Measurements from ENCODE around the gene WDHD1.
"Not testable (repeated sequence)": the region's sequence is repeated elsewhere in the genome, so short reads cannot be mapped to it uniquely, and the experiment has no call there.

GRCh38 chr14:54897809-54898555 is 128.9 kb downstream of the WDHD1 start:
- not testable (repeated sequence) for TF ChIP-seq CTCF, POLR2A (IDR thresholded peaks at IDR 0.05)

Data from uterus (tissue), 2 donors.